ENCODE measurements around the gene DELE1.
A peak's percentile ranks its signal among the peaks of the same experiment; 100 is the strongest.

Gene DELE1

GRCh38 chr5:141947316-141947715 lies 23.6 kb downstream of the DELE1 start:
- no peak overlapping the region for H3K4me3 ChIP-seq (ENCODE audit: low read length)
- DNase-seq (ENCODE audit: low read depth), result no peak
- TF ChIP-seq CTCF (IDR thresholded peaks at IDR 0.05; ENCODE audit: insufficient read depth, low read depth, low read length, missing control alignments), result no peak

DNA sequence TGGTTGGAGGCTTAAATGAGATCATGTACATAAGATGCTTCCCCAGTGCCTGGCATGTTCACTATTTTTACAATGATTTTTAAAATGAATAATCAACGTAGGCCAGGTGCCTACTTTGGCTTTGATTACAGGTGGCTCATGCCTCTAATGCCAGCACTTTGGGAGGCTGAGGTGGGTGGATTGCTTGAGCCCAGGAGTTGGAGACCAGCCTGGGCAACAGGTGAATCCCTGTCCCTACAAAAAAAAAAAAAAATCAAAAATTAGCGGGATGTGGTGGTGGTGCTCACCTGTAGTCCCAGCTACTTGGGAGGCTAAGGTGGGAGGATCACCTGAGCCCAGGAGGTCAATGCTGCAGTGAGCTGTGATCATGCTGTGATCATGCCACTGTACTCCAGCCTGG lies 25.1 kb downstream of the DELE1 start:
- DNase-seq (ENCODE audit: low read depth), result no peak
- H3K4me3 ChIP-seq (ENCODE audit: low read length), result no peak overlapping the region
- no peak for TF ChIP-seq CTCF (IDR thresholded peaks at IDR 0.05; ENCODE audit: insufficient read depth, low read depth, low read length, missing control alignments)

DNA sequence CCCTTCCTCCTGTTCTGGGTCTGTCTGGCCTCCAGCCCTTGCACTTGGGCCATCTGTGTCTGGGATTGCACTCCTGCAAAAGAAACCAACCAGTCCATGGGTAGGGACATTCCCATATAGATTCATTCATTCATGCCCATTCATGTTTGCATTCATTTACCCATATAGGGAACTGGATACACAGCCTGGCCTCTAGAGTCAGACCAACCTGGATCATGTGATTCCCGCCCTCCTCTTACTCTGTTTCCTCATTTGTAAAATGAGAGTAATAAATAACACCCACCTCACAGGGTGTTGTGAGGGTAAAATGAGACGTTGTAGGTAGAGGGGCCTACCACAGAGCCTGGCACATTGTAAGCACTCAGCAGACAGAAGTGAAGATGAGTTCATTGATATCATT lies 25.8 kb downstream of the DELE1 start:
- H3K4me3 ChIP-seq (ENCODE audit: low read length), result no peak overlapping the region
- TF ChIP-seq CTCF (IDR thresholded peaks at IDR 0.05; ENCODE audit: insufficient read depth, low read depth, low read length, missing control alignments), result no peak
- DNase-seq (ENCODE audit: low read depth), result peak; percentile 12

DNA sequence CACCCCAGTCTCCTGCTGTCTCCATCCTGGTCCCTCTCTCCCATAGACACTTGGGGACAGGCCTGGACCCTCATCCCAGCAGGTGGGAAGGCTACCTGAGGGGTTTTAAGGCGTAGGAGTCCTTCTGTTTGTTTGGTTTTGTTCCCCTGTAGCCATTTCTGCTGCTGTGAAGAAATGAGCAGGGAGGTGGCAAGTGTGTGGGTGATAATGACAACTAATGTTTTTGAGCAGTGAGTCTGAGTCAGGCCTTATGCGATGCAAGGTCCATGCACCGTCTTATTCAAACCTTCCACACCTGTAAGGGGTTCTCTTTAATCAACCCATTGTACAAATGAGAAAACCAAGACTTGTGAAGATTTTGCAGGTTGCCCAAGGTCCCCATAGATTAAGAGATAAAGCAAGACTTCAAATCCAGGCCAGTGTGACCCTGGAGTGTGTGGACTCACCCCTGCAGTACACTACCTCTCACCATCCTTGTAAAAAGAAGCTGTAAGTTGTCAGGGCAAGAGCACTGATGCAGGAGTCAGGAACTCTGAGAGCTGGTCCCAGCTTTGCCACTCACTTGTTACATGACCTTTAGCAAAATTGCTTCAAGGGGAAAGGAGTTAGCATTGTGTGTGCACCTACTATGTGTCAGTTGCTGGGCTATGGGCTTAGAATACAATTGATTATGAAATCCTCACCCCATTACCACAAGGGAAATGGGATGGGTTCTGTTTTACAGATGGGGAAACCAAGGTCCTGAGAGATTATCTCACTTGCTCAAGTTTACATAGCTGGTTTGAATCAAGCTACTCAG lies 26.7 kb downstream of the DELE1 start:
- DNase-seq (ENCODE audit: low read depth), result no peak
- no peak for TF ChIP-seq CTCF (IDR thresholded peaks at IDR 0.05; ENCODE audit: insufficient read depth, low read depth, low read length, missing control alignments)

GRCh38 chr5:141951332-141951781 lies 27.7 kb downstream of the DELE1 start:
- peak; percentile 27 for TF ChIP-seq CTCF (IDR thresholded peaks at IDR 0.05; ENCODE audit: insufficient read depth, low read depth, low read length, missing control alignments)
- DNase-seq (ENCODE audit: low read depth), result no peak
- no peak overlapping the region for H3K4me3 ChIP-seq (ENCODE audit: low read length)

More for the DNA sequence above, 26.7 kb downstream of the DELE1 start:
- no peak overlapping the region for H3K4me3 ChIP-seq (ENCODE audit: low read length)

DNA sequence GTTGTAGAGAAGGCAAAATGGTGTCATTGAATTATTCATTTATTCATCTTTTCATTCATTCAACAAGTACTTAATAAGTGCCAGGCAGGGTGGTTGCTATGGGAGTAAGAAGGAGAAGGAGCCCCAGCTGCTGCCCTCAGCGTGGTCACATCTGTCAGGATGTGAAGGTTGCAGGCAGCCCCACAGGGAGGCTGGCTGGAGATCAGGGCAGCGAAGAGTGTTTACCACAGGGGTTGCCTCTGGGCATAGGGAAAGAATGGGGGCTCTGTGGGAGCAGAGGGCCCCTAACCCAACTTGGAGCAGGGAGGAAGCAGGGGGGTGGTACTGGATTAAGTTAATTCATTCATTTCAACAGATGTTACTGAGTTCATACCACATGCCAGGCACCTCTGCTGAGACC lies 28.3 kb downstream of the DELE1 start:
- no peak overlapping the region for H3K4me3 ChIP-seq (ENCODE audit: low read length)
- DNase-seq (ENCODE audit: low read depth), result no peak
- no peak for TF ChIP-seq CTCF (IDR thresholded peaks at IDR 0.05; ENCODE audit: insufficient read depth, low read depth, low read length, missing control alignments)

DNA sequence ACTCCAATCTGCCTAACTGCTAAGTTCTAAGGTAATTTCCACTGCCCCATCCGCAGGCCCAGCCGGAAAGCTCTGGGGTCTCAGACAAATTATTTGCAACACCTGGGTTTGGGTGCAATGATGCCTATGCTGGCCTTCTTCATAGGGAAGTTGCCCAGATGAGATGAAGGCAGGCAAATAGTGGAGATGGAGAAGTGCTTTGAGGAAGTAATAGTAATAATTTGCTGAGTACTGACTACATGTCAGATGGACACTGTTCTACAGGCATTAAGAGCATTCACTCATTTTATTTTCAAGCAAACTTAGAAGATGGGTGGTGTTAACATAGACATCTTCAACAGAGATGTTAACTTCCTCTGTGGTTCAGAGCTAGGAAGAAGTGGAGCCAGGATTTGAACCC lies 30.5 kb downstream of the DELE1 start:
- TF ChIP-seq CTCF (IDR thresholded peaks at IDR 0.05; ENCODE audit: insufficient read depth, low read depth, low read length, missing control alignments), result no peak
- no peak for DNase-seq (ENCODE audit: low read depth)
- no peak overlapping the region for H3K4me3 ChIP-seq (ENCODE audit: low read length)

Data from epithelial cell of esophagus (primary cell).